SK-N-SH (cell line): ENCODE results near the gene MAP3K3. TPM values are rescaled to one million over a fixed set of nuclear protein-coding genes. Genes with fewer than 3 reads are reported as not detected.

Experiments used
- CTCF ChIA-PET: fragments of 300-600, 350-600 bp; formaldehyde crosslinking; extraction: SDS; loops from one replicate; lab custom pipeline; 2021; lab: Yijun Ruan, JAX
- POLR2A ChIA-PET: fragments of 350-600 bp; sonication (Branson Sonifier 250); formaldehyde crosslinking; extraction: SDS; loops from one replicate; lab custom pipeline; 2020; ENCODE audit warnings: antibody characterized with exemption, inconsistent platforms; lab: Yijun Ruan, JAX
- DNase-seq: peaks from one replicate; pipeline ENCODE4 v3.0.0; 2012
- H2AFZ ChIP-seq: fragments of 200-600 bp; sonication (generic); 2 replicates; pipeline ENCODE4 v1.8.1; 2016; ENCODE audit warnings: antibody characterized with exemption, mild to moderate bottlenecking, low read depth
- H3F3A ChIP-seq: fragments of 200-600 bp; sonication (generic); replicated peaks from 2 replicates; pipeline ENCODE3; 2016; ENCODE audit warnings: antibody characterized with exemption, mild to moderate bottlenecking; ENCODE audit not compliant: insufficient read depth
- H3K27ac ChIP-seq, 2 experiments: fragments of 200-500 bp in 1 of 2; fragments of 200-600 bp in 1 of 2; sonication (Bioruptor generic) in 1 of 2; sonication (generic), shearing (Covaris generic) in 1 of 2; 2 replicates each; pipeline versions ENCODE4 v1.5.1 to v1.6.1; 2014 to 2016; ENCODE audit warnings: low read depth in 2 of 2, inconsistent platforms in 1 of 2, low read length in 1 of 2, mild to moderate bottlenecking in 1 of 2, mixed read lengths in 1 of 2
- H3K27me3 ChIP-seq: fragments of 200-600 bp; sonication (generic), shearing (Covaris generic); 2 replicates; pipeline ENCODE4 v1.6.1; 2016; ENCODE audit warnings: mixed run types; ENCODE audit not compliant: insufficient read depth
- H3K36me3 ChIP-seq, 2 experiments: fragments of 200-500 bp in 1 of 2; fragments of 200-600 bp in 1 of 2; sonication (Bioruptor generic) in 1 of 2; sonication (generic) in 1 of 2; replicated peaks in 1 of 2; 2 replicates each; pipeline versions ENCODE3 to v1.5.1; 2014 to 2016; ENCODE audit warnings: low read length in 1 of 2, mild to moderate bottlenecking in 1 of 2; ENCODE audit not compliant: insufficient read depth in 2 of 2, control insufficient read depth in 1 of 2
- H3K4me1 ChIP-seq, 2 experiments: fragments of 200-500 bp in 1 of 2; fragments of 200-600 bp in 1 of 2; sonication (Bioruptor generic) in 1 of 2; sonication (generic), shearing (Covaris generic) in 1 of 2; 2 replicates each; pipeline versions ENCODE4 v1.5.1 to v1.6.1; 2014 to 2016; ENCODE audit warnings: low read depth in 1 of 2, low read length in 1 of 2, mixed run types in 1 of 2; ENCODE audit not compliant: insufficient read depth in 2 of 2, control insufficient read depth in 1 of 2
- H3K4me2 ChIP-seq: fragments of 200-600 bp; sonication (generic), shearing (Covaris generic); 2 replicates; pipeline ENCODE4 v1.6.1; 2017; ENCODE audit warnings: mixed run types
- H3K4me3 ChIP-seq, 2 experiments: fragments of 200-500 bp in 1 of 2; fragments of 200-600 bp in 1 of 2; sonication (Bioruptor generic) in 1 of 2; sonication (generic), shearing (Covaris generic) in 1 of 2; 2 replicates each; pipeline versions ENCODE4 v1.5.1 to v1.8.1; 2014 to 2016; ENCODE audit warnings: low read depth in 2 of 2, inconsistent platforms in 1 of 2, low read length in 1 of 2, mild to moderate bottlenecking in 1 of 2, mixed read lengths in 1 of 2, moderate library complexity in 1 of 2
- H3K79me2 ChIP-seq: fragments of 200-600 bp; sonication (generic); 2 replicates; pipeline ENCODE4 v1.8.1; 2017; ENCODE audit warnings: mild to moderate bottlenecking; ENCODE audit not compliant: insufficient read depth
- H3K9ac ChIP-seq: fragments of 200-600 bp; sonication (generic); 2 replicates; pipeline ENCODE4 v1.6.1; 2017; ENCODE audit warnings: mixed run types
- H3K9me2 ChIP-seq: fragments of 200-600 bp; sonication (generic); 2 replicates; pipeline ENCODE4 v1.6.1; 2017; ENCODE audit warnings: mixed run types
- H3K9me3 ChIP-seq: fragments of 200-600 bp; sonication (generic); 2 replicates; pipeline ENCODE4 v1.6.1; 2017; ENCODE audit warnings: mixed run types, mild to moderate bottlenecking, moderate library complexity
- H4K20me1 ChIP-seq: fragments of 200-600 bp; sonication (generic); 2 replicates; pipeline ENCODE4 v1.6.1; 2017; ENCODE audit warnings: mild to moderate bottlenecking, mixed run types; ENCODE audit not compliant: insufficient read depth
- CHD2 ChIP-seq: fragments of 150-350 bp; IDR thresholded peaks from 2 replicates; pipeline ENCODE4 v1.6.1; 2018; ENCODE audit warnings: low read length; ENCODE audit not compliant: partially characterized antibody
- ELF1 ChIP-seq: IDR thresholded peaks from 2 replicates; pipeline ENCODE4 v1.4.0; 2012
- EP300 ChIP-seq, 2 experiments: IDR thresholded peaks; 2 replicates each; pipeline versions ENCODE4 v1.4.0 to v1.6.1; 2012; ENCODE audit warnings: borderline replicate concordance in 1 of 2, low read depth in 1 of 2, low read length in 1 of 2
- EZH2phosphoT487 ChIP-seq: fragments of 200-600 bp; sonication (generic); IDR thresholded peaks from 2 replicates; pipeline ENCODE4 v1.6.1; 2017; ENCODE audit warnings: low read depth, mixed run types, mild to moderate bottlenecking, antibody characterized with exemption, moderate library complexity, borderline replicate concordance
- FOSL2 ChIP-seq: IDR thresholded peaks from 2 replicates; pipeline ENCODE4 v1.4.0; 2012; ENCODE audit warnings: low read depth, mild to moderate bottlenecking, moderate library complexity, borderline replicate concordance
- FOXJ3 ChIP-seq: sonication (generic); formaldehyde crosslinking; IDR thresholded peaks from 2 replicates; pipeline ENCODE4 v1.5.1; 2020; ENCODE audit warnings: mild to moderate bottlenecking, missing genetic modification reagents
- GABPA ChIP-seq: IDR thresholded peaks from 2 replicates; pipeline ENCODE4 v1.4.0; 2012; ENCODE audit warnings: low read depth, mild to moderate bottlenecking
- MEF2A ChIP-seq: IDR thresholded peaks from 2 replicates; pipeline ENCODE4 v1.4.0; 2012; ENCODE audit warnings: low read depth, borderline replicate concordance
- MXI1 ChIP-seq: IDR thresholded peaks from 2 replicates; pipeline ENCODE4 v1.6.1; 2012; ENCODE audit warnings: mild to moderate bottlenecking, low read depth, low read length, improper control_type of control experiment
- NRF1 ChIP-seq: IDR thresholded peaks from 2 replicates; pipeline ENCODE4 v1.6.1; 2012; ENCODE audit warnings: low read depth, mild to moderate bottlenecking, low read length
- POLR2AphosphoS5 ChIP-seq: IDR thresholded peaks from 2 replicates; pipeline ENCODE4 v1.6.1; 2012; ENCODE audit warnings: low read depth, low read length
- YY1 ChIP-seq: IDR thresholded peaks from 2 replicates; pipeline ENCODE4 v1.4.0; 2012; ENCODE audit warnings: low read depth, mild to moderate bottlenecking
- ZBTB33 ChIP-seq: IDR thresholded peaks from 2 replicates; pipeline ENCODE4 v1.4.0; 2012; ENCODE audit warnings: low read depth, borderline replicate concordance
- WGBS: methylation state at CpG from one replicate; pipeline ENCODE4 v1.1.6; 2017; ENCODE audit warnings: low lambda C conversion rate; 5-methylcytosine and 5-hydroxymethylcytosine counted together
- polyA plus RNA-seq, 3 experiments: library from polyadenylated mRNA; depleted of rRNA; stranded (reverse); fragments of >200 nt; gene quantifications; 2 replicates each; pipeline ENCODE4 v1.2.3, GENCODE V29; 2012

MAP3K3 gene
- polyA plus RNA-seq, 1 of the 3 experiments (the other 2 are of a cell fraction): 25.3 TPM

GRCh38 chr17:63665527-63666214 lies 43.5 kb downstream of the MAP3K3 start:
- Histone ChIP-seq H3F3A (no peaks in the 10 kb centered on the region), H3K79me2 (no peaks in the 10 kb centered on the region), H3K27ac (no peak overlapping the region), H3K4me1 (no peaks in the 10 kb centered on the region), H3K9me3 (no peaks in the 10 kb centered on the region), H3K9ac (no peak overlapping the region), H3K36me3 (peaks cover 21 to 39% of the 10 kb centered on the region in 2 experiments), H3K27me3 (no peaks in the 10 kb centered on the region), H3K4me2 (no peak overlapping the region), H4K20me1 (no peaks in the 10 kb centered on the region), H3K4me3 (no peak overlapping the region), H3K9me2 (no peaks in the 10 kb centered on the region)
- ChIA-PET POLR2A (interaction anchor here (1.2 to 3.0 kb wide), 2 partner anchors 10 to 29 kb away, joined by 3 to 11 read pairs; no protein-coding TSS in a partner anchor), CTCF (interaction anchor here (1.1 to 3.8 kb wide), 6 partner anchors 11 to 240 kb away, joined by 3 to 13 read pairs (median 4); no protein-coding TSS in a partner anchor)
- no peak for DNase-seq
- WGBS: 100% methylated on average over 5 of the region's 5 CpGs
- TF ChIP-seq ELF1: no peak
- TF ChIP-seq GABPA: no peak
- TF ChIP-seq ZBTB33: no peak
- TF ChIP-seq, all 33 proteins: peak for 0
- no peak overlapping the region for H2AFZ ChIP-seq

GRCh38 chr17:63672856-63673255 lies 50.6 kb downstream of the MAP3K3 start:
- TF ChIP-seq MEF2A: no peak
- H2AFZ ChIP-seq: no peak overlapping the region
- peaks cover 20% of the 10 kb centered on the region for H3F3A ChIP-seq
- no peaks in the 10 kb centered on the region for H3K9me2 ChIP-seq
- H3K4me3 ChIP-seq: no peak overlapping the region
- no peak overlapping the region for H3K27ac ChIP-seq
- no peaks in the 10 kb centered on the region for H3K27me3 ChIP-seq
- ChIA-PET CTCF (interaction anchor here (17.5 kb wide), 1 partner anchor 19 kb away, joined by 233 read pairs; no protein-coding TSS in a partner anchor), POLR2A (no interaction called here)
- no peak for DNase-seq
- H3K9ac ChIP-seq: no peak overlapping the region
- no peaks in the 10 kb centered on the region for H3K79me2 ChIP-seq
- H3K4me2 ChIP-seq: no peak overlapping the region
- peaks cover 11 to 21% of the 10 kb centered on the region in 2 experiments for H3K36me3 ChIP-seq
- H3K4me1 ChIP-seq: peaks cover 26 to 33% of the 10 kb centered on the region in 2 experiments
- H3K9me3 ChIP-seq: no peaks in the 10 kb centered on the region
- WGBS: 90% methylated on average over 2 of the region's 2 CpGs
- H4K20me1 ChIP-seq: peaks cover 4% of the 10 kb centered on the region; the same call in 1 of the 2 replicates

GRCh38 chr17:63675231-63675606 lies 53.0 kb downstream of the MAP3K3 start:
- POLR2A ChIA-PET: interaction anchor here (0.6 to 3.0 kb wide), 8 partner anchors 9 to 243 kb away, joined by 3 to 36 read pairs (median 8); partner anchors contain the start of gene MAP3K3
- Histone ChIP-seq H3K4me2 (peak overlapping the region; percentile 80), H3K4me3 (peak overlapping the region in 1 of 2 experiments; percentile 45; a peak in 2 of 4 replicates), H3K9me3 (no peaks in the 10 kb centered on the region), H3K79me2 (no peaks in the 10 kb centered on the region), H2AFZ (peak overlapping the region; percentile 43; the same call in 1 of the 2 replicates), H3K36me3 (peaks cover 3 to 23% of the 10 kb centered on the region in 2 experiments), H3K9me2 (no peaks in the 10 kb centered on the region), H3F3A (peaks cover 20% of the 10 kb centered on the region), H3K27me3 (no peaks in the 10 kb centered on the region), H3K27ac (peak overlapping the region; percentile 65 to 97), H4K20me1 (peaks cover 4% of the 10 kb centered on the region; the same call in 1 of the 2 replicates), H3K9ac (peak overlapping the region; percentile 21), H3K4me1 (peaks cover 26 to 37% of the 10 kb centered on the region in 2 experiments)
- CTCF ChIA-PET: interaction anchor here (0.8 to 17.5 kb wide), 18 partner anchors 8 to 593 kb away, joined by 3 to 233 read pairs (median 3); no protein-coding TSS in a partner anchor
- no peak for TF ChIP-seq CHD2
- no peak for TF ChIP-seq EZH2phosphoT487
- TF ChIP-seq MXI1: no peak
- TF ChIP-seq POLR2AphosphoS5: no peak
- TF ChIP-seq FOSL2: no peak
- no peak for TF ChIP-seq YY1
- no peak; the same call in 1 of the 2 replicates for TF ChIP-seq FOXJ3 (CRISPR knock-in tag)
- TF ChIP-seq NRF1: no peak
- no peak for TF ChIP-seq EP300 (IDR thresholded peaks at IDR 0.05; ENCODE audit: borderline replicate concordance in 1 of 2, low read depth in 1 of 2, low read length in 1 of 2)
- TF ChIP-seq MEF2A: no peak
- no peak for TF ChIP-seq GABPA
- peak; percentile 35 for DNase-seq
- WGBS: 28% methylated on average over 4 of the region's 4 CpGs
